RCC 7860 (cell line): ENCODE results near the gene DCUN1D2.
"Not testable (repeated sequence)": the region's sequence is repeated elsewhere in the genome, so short reads cannot be mapped to it uniquely, and the experiment has no call there.

Experiments
- DNase-seq: peaks from one replicate; pipeline ENCODE4 v3.0.0-alpha.2; 2015; ENCODE audit warnings: low spot score
- FAIRE-seq: peaks from 2 replicates; lab custom pipeline; 2012; peaks lifted over from hg19 to GRCh38; lab: Jason Lieb, UNC

The DCUN1D2 gene

GRCh38 chr13:113490496-113491417 is at the start of gene DCUN1D2:
TSS of gene DCUN1D2 (minus strand) at chr13:113490711. CDS start at chr13:113490669, 42 bp downstream.
- FAIRE-seq (no peak), DNase-seq (peak; percentile 85)

DNA sequence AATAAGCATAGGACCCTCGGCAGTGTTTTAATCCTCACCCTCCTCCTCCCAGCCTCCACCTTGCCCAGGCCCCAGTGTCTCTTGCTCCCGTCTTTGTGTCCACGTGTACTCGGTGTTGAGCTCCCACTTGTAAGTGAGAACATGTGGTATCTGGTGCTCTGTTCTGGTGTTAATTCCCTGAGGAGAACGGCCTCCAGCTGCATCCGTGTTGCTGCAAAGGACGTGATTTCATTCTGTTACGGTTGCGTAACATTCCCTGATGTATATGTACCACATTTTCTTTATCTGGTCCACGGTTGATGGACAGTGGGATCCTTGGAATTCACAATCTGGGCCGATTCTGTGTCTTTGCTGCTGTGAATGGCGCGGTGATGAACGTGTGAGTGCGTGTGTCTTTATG is 49.3 kb upstream of the DCUN1D2 start:
- DNase-seq: no peak
- no peak for FAIRE-seq

- no peak for DNase-seq
Measured at GRCh38 chr13:113539176-113539575, 48.7 kb upstream of the DCUN1D2 start.

GRCh38 chr13:113538689-113539058 is 48.2 kb upstream of the DCUN1D2 start:
- no peak for DNase-seq
- no peak for FAIRE-seq

More at GRCh38 chr13:113539176-113539575, 48.7 kb upstream of the DCUN1D2 start:
- no peak for FAIRE-seq

- no peak for DNase-seq
- no peak for FAIRE-seq
Measured at GRCh38 chr13:113537909-113538688, 47.6 kb upstream of the DCUN1D2 start.

- DNase-seq (no peak), FAIRE-seq (no peak)
Measured at GRCh38 chr13:113537205-113537604, 46.7 kb upstream of the DCUN1D2 start.

GRCh38 chr13:113536461-113537110 is 46.1 kb upstream of the DCUN1D2 start:
- no peak for DNase-seq
- FAIRE-seq: no peak

DNA sequence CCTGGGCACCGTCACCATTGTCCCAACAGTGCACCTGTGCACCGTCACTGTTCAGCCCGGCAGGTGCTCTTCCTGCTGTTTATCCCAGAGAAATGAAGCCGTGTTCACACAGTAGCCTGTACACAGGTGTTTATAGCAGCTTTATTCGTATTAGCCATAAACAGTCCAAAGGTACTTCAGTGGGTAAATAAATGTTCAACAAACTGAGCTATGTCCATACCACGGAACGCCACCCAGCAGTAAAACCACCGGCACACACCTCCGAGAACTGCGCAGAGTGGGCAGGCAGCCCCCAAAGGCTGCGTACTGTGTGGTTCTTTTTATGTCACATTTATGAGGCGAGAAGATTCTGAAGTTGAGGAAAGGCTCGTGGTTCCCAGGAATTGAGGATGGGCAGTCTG is 44.9 kb upstream of the DCUN1D2 start:
- DNase-seq (no peak), FAIRE-seq (no peak)

DNA sequence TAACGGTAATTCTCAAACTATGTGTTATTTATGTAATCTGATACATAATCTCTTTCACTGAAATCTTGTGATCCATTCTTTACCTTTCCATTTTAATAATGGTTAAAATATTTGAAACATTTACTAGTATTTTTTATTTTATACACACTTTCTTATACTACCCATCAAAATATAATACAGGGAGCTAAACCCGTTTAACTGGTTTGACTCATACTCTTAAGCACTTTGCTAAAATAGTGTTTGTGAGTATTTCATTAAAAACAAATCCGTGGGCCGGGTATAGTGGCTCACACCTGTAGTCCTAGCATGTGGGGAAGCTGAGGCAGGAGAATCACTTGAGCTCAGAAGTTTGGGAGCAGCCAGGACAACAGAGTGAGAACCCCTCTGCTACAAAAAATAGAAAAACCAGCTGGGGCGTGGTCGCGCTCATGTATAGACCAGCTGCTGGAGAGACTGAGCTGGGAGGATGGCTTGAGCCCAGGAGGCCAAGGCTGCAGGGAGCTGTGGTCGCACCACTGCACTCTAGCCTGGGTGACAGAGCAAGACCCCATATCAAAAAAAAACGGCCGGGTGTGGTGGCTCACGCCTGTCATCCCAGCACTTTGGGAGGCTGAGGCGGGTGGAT is 43.8 kb upstream of the DCUN1D2 start:
- DNase-seq (no peak), FAIRE-seq (no peak)

DNA sequence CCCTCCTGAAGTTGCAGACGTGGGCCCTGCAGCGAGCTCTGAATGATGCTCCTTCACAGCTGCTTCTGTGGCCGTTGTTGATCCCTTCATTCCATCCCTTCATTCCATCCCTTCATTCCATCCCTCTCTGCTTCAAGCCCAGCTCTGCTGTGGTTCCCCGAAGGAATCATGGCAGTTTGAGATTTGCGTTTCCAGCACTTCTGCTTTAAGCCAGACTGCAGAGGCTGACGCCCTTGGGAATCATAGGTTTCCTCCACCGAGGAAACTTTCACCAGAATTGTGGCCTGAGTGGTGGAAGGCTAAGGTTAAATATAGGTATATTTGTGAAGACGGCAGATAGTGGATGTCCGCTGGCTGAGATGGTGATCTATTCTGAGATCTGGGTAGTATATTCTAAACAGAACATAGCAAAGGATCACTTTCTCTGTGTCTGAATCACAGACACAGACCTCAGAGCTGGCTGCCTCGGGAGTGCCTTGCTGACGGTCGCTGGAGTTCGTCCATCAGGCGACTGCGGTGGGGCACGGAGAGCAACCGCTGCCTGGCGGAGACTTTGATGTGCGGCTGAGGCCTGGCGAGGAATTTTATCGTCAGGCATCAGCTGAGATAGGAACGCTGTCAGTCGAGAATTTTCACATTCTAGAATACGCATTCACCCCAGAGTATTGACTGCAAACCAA is 42.8 kb upstream of the DCUN1D2 start:
- no peak for DNase-seq
- FAIRE-seq: no peak

- DNase-seq (no peak), FAIRE-seq (no peak)
Measured at GRCh38 chr13:113532156-113532806, 41.8 kb upstream of the DCUN1D2 start.

- FAIRE-seq (no peak), DNase-seq (no peak)
Measured at GRCh38 chr13:113531041-113531873, 40.7 kb upstream of the DCUN1D2 start.

GRCh38 chr13:113528813-113529180 is 38.3 kb upstream of the DCUN1D2 start:
- no peak for DNase-seq
- FAIRE-seq: no peak

GRCh38 chr13:113528101-113528812 is 37.7 kb upstream of the DCUN1D2 start:
- DNase-seq (no peak), FAIRE-seq (no peak)

- DNase-seq: no peak
- FAIRE-seq: no peak
Measured at GRCh38 chr13:113527272-113527958, 36.9 kb upstream of the DCUN1D2 start.

GRCh38 chr13:113526466-113527220 is 36.1 kb upstream of the DCUN1D2 start:
- FAIRE-seq: no peak
- no peak for DNase-seq

GRCh38 chr13:113522438-113522837 is 31.9 kb upstream of the DCUN1D2 start:
- not testable (repeated sequence) for FAIRE-seq, DNase-seq
